SK-N-SH (cell line): ENCODE results near the gene NUDT14. TPM values are rescaled to one million over a fixed set of nuclear protein-coding genes. Genes with fewer than 3 reads are reported as not detected.

Source experiments
- CTCF ChIA-PET: fragments of 300-600, 350-600 bp; formaldehyde crosslinking; extraction: SDS; loops from one replicate; lab custom pipeline; 2021; lab: Yijun Ruan, JAX
- POLR2A ChIA-PET: fragments of 350-600 bp; sonication (Branson Sonifier 250); formaldehyde crosslinking; extraction: SDS; loops from one replicate; lab custom pipeline; 2020; ENCODE audit warnings: antibody characterized with exemption, inconsistent platforms; lab: Yijun Ruan, JAX
- DNase-seq: peaks from one replicate; pipeline ENCODE4 v3.0.0; 2012
- H2AFZ ChIP-seq: fragments of 200-600 bp; sonication (generic); 2 replicates; pipeline ENCODE4 v1.8.1; 2016; ENCODE audit warnings: antibody characterized with exemption, mild to moderate bottlenecking, low read depth
- H3F3A ChIP-seq: fragments of 200-600 bp; sonication (generic); replicated peaks from 2 replicates; pipeline ENCODE3; 2016; ENCODE audit warnings: antibody characterized with exemption, mild to moderate bottlenecking; ENCODE audit not compliant: insufficient read depth
- H3K27ac ChIP-seq, 2 experiments: fragments of 200-500 bp in 1 of 2; fragments of 200-600 bp in 1 of 2; sonication (Bioruptor generic) in 1 of 2; sonication (generic), shearing (Covaris generic) in 1 of 2; 2 replicates each; pipeline versions ENCODE4 v1.5.1 to v1.6.1; 2014 to 2016; ENCODE audit warnings: low read depth in 2 of 2, inconsistent platforms in 1 of 2, low read length in 1 of 2, mild to moderate bottlenecking in 1 of 2, mixed read lengths in 1 of 2
- H3K27me3 ChIP-seq: fragments of 200-600 bp; sonication (generic), shearing (Covaris generic); 2 replicates; pipeline ENCODE4 v1.6.1; 2016; ENCODE audit warnings: mixed run types; ENCODE audit not compliant: insufficient read depth
- H3K36me3 ChIP-seq, 2 experiments: fragments of 200-500 bp in 1 of 2; fragments of 200-600 bp in 1 of 2; sonication (Bioruptor generic) in 1 of 2; sonication (generic) in 1 of 2; replicated peaks in 1 of 2; 2 replicates each; pipeline versions ENCODE3 to v1.5.1; 2014 to 2016; ENCODE audit warnings: low read length in 1 of 2, mild to moderate bottlenecking in 1 of 2; ENCODE audit not compliant: insufficient read depth in 2 of 2, control insufficient read depth in 1 of 2
- H3K4me1 ChIP-seq, 2 experiments: fragments of 200-500 bp in 1 of 2; fragments of 200-600 bp in 1 of 2; sonication (Bioruptor generic) in 1 of 2; sonication (generic), shearing (Covaris generic) in 1 of 2; 2 replicates each; pipeline versions ENCODE4 v1.5.1 to v1.6.1; 2014 to 2016; ENCODE audit warnings: low read depth in 1 of 2, low read length in 1 of 2, mixed run types in 1 of 2; ENCODE audit not compliant: insufficient read depth in 2 of 2, control insufficient read depth in 1 of 2
- H3K4me2 ChIP-seq: fragments of 200-600 bp; sonication (generic), shearing (Covaris generic); 2 replicates; pipeline ENCODE4 v1.6.1; 2017; ENCODE audit warnings: mixed run types
- H3K4me3 ChIP-seq, 2 experiments: fragments of 200-500 bp in 1 of 2; fragments of 200-600 bp in 1 of 2; sonication (Bioruptor generic) in 1 of 2; sonication (generic), shearing (Covaris generic) in 1 of 2; 2 replicates each; pipeline versions ENCODE4 v1.5.1 to v1.8.1; 2014 to 2016; ENCODE audit warnings: low read depth in 2 of 2, inconsistent platforms in 1 of 2, low read length in 1 of 2, mild to moderate bottlenecking in 1 of 2, mixed read lengths in 1 of 2, moderate library complexity in 1 of 2
- H3K79me2 ChIP-seq: fragments of 200-600 bp; sonication (generic); 2 replicates; pipeline ENCODE4 v1.8.1; 2017; ENCODE audit warnings: mild to moderate bottlenecking; ENCODE audit not compliant: insufficient read depth
- H3K9ac ChIP-seq: fragments of 200-600 bp; sonication (generic); 2 replicates; pipeline ENCODE4 v1.6.1; 2017; ENCODE audit warnings: mixed run types
- H3K9me2 ChIP-seq: fragments of 200-600 bp; sonication (generic); 2 replicates; pipeline ENCODE4 v1.6.1; 2017; ENCODE audit warnings: mixed run types
- H3K9me3 ChIP-seq: fragments of 200-600 bp; sonication (generic); 2 replicates; pipeline ENCODE4 v1.6.1; 2017; ENCODE audit warnings: mixed run types, mild to moderate bottlenecking, moderate library complexity
- H4K20me1 ChIP-seq: fragments of 200-600 bp; sonication (generic); 2 replicates; pipeline ENCODE4 v1.6.1; 2017; ENCODE audit warnings: mild to moderate bottlenecking, mixed run types; ENCODE audit not compliant: insufficient read depth
- CTCF ChIP-seq: fragments of 200-600 bp; sonication (generic); IDR thresholded peaks from 2 replicates; pipeline ENCODE4 v1.6.1; 2017; ENCODE audit warnings: antibody characterized with exemption, mild to moderate bottlenecking, moderate library complexity
- ELF1 ChIP-seq: IDR thresholded peaks from 2 replicates; pipeline ENCODE4 v1.4.0; 2012
- EP300 ChIP-seq, 2 experiments: IDR thresholded peaks; 2 replicates each; pipeline versions ENCODE4 v1.4.0 to v1.6.1; 2012; ENCODE audit warnings: borderline replicate concordance in 1 of 2, low read depth in 1 of 2, low read length in 1 of 2
- FOXJ3 ChIP-seq: sonication (generic); formaldehyde crosslinking; IDR thresholded peaks from 2 replicates; pipeline ENCODE4 v1.5.1; 2020; ENCODE audit warnings: mild to moderate bottlenecking, missing genetic modification reagents
- FOXM1 ChIP-seq: IDR thresholded peaks from 2 replicates; pipeline ENCODE4 v1.4.0; 2012; ENCODE audit warnings: low read depth, mild to moderate bottlenecking
- GABPA ChIP-seq: IDR thresholded peaks from 2 replicates; pipeline ENCODE4 v1.4.0; 2012; ENCODE audit warnings: low read depth, mild to moderate bottlenecking
- GATA2 ChIP-seq: sonication (generic); formaldehyde crosslinking; IDR thresholded peaks from 2 replicates; pipeline ENCODE4 v1.5.0; 2020; ENCODE audit warnings: mild to moderate bottlenecking, missing genetic modification reagents
- JUND ChIP-seq: IDR thresholded peaks from 2 replicates; pipeline ENCODE4 v1.4.0; 2012
- MXI1 ChIP-seq: IDR thresholded peaks from 2 replicates; pipeline ENCODE4 v1.6.1; 2012; ENCODE audit warnings: mild to moderate bottlenecking, low read depth, low read length, improper control_type of control experiment
- NFIC ChIP-seq: IDR thresholded peaks from 2 replicates; pipeline ENCODE4 v1.4.0; 2012; ENCODE audit warnings: borderline replicate concordance
- NRF1 ChIP-seq: IDR thresholded peaks from 2 replicates; pipeline ENCODE4 v1.6.1; 2012; ENCODE audit warnings: low read depth, mild to moderate bottlenecking, low read length
- POLR2AphosphoS5 ChIP-seq: IDR thresholded peaks from 2 replicates; pipeline ENCODE4 v1.6.1; 2012; ENCODE audit warnings: low read depth, low read length
- SMC3 ChIP-seq: IDR thresholded peaks from 2 replicates; pipeline ENCODE4 v1.6.1; 2012; ENCODE audit warnings: low read depth, low read length, improper control_type of control experiment
- TAF1 ChIP-seq: IDR thresholded peaks from 2 replicates; pipeline ENCODE4 v1.6.1; 2012; ENCODE audit warnings: low read depth, mild to moderate bottlenecking, low read length, moderate library complexity, borderline replicate concordance
- USF1 ChIP-seq: IDR thresholded peaks from 2 replicates; pipeline ENCODE4 v1.4.0; 2012; ENCODE audit warnings: low read depth, borderline replicate concordance
- ZBTB33 ChIP-seq: IDR thresholded peaks from 2 replicates; pipeline ENCODE4 v1.4.0; 2012; ENCODE audit warnings: low read depth, borderline replicate concordance
- WGBS: methylation state at CpG from one replicate; pipeline ENCODE4 v1.1.6; 2017; ENCODE audit warnings: low lambda C conversion rate; 5-methylcytosine and 5-hydroxymethylcytosine counted together
- polyA plus RNA-seq, 3 experiments: library from polyadenylated mRNA; depleted of rRNA; stranded (reverse); fragments of >200 nt; gene quantifications; 2 replicates each; pipeline ENCODE4 v1.2.3, GENCODE V29; 2012

NUDT14 gene
- polyA plus RNA-seq, 1 of the 3 experiments (the other 2 are of a cell fraction): 18.4 TPM

DNA sequence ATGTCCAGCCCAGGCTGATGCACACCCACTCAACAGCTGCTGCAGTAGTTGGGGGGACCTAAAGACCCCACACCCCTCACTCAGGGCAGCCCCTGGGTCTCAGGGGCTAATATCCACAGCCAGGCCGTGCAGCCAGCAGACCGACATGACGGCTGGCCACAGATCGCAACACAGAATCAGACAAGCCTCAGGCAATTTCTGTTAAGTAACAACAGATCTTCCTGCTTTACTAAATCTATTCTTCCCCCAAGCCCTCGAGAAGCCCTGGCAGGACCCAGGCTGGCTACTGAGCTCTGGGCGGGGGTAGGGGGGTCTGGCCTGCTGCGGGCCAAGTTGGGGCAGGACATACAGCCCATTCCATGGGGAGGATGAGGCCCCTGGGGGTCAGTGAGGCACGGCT, 28.0 kb upstream of the NUDT14 start (continued):
- TF ChIP-seq GABPA (no peak), USF1 (no peak), ELF1 (no peak), SMC3 (no peak)

DNA sequence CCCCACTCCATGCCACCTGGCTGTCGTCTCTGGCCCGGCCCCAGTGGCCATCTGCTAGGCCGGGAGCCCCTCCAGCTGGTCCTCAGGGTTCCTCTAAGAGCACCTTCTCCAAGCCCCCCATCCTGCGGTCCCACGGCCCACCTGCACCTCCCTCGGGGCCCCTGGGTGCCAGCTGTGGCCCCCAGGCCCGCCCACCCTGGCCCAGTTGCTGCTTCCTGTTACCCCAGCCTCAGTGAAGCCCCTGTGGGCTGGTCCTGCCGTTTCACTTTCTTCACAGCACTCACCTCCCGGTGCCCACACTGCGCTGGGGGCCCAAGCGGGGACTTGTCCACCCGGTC, 27.6 kb upstream of the NUDT14 start:
- POLR2A ChIA-PET: no interaction called here
- Histone ChIP-seq H3K79me2 (no peaks in the 10 kb centered on the region), H3K4me1 (peaks cover 0 to 98% of the 10 kb centered on the region in 2 experiments; a peak in 1 of 4 replicates), H3K27me3 (no peaks in the 10 kb centered on the region), H3K4me2 (no peak overlapping the region), H3F3A (no peaks in the 10 kb centered on the region), H3K9ac (no peak overlapping the region), H2AFZ (no peak overlapping the region), H3K36me3 (peaks cover 0 to 14% of the 10 kb centered on the region in 2 experiments), H3K4me3 (no peak overlapping the region), H3K9me3 (no peaks in the 10 kb centered on the region), H4K20me1 (no peaks in the 10 kb centered on the region), H3K27ac (peak overlapping the region in 1 of 2 experiments; percentile 87; a peak in 2 of 4 replicates), H3K9me2 (no peaks in the 10 kb centered on the region)
- TF ChIP-seq POLR2AphosphoS5: no peak
- no peak for TF ChIP-seq CTCF
- no peak for TF ChIP-seq TAF1
- TF ChIP-seq JUND: no peak
- TF ChIP-seq SMC3: no peak
- no peak for TF ChIP-seq FOXM1
- no peak for TF ChIP-seq MXI1
- TF ChIP-seq GATA2 (CRISPR knock-in tag): no peak
- no peak for TF ChIP-seq FOXJ3 (CRISPR knock-in tag)
- no peak for TF ChIP-seq ZBTB33
- TF ChIP-seq NRF1: no peak
- no peak for TF ChIP-seq EP300 (IDR thresholded peaks at IDR 0.05; ENCODE audit: borderline replicate concordance in 1 of 2, low read depth in 1 of 2, low read length in 1 of 2)
- TF ChIP-seq NFIC: no peak
- CTCF ChIA-PET: interaction anchor here (1.1 to 1.8 kb wide), 3 partner anchors 73 to 272 kb away, joined by 3 to 5 read pairs (median 4); no protein-coding TSS in a partner anchor
- WGBS: 80% methylated on average over 9 of the region's 12 CpGs
- DNase-seq: no peak
